ENCODE measurements around the gene PPP1R3D. TPM values are rescaled to one million over a fixed set of nuclear protein-coding genes. Genes with fewer than 3 reads are reported as not detected.

Gene PPP1R3D
- 1 to 10 TPM; 3.9 to 6.1 TPM for total RNA-seq
- 3.2 TPM for polyA plus RNA-seq (2013, experiment 1 of 2)
- polyA plus RNA-seq (2013, experiment 2 of 2) = 3.3 TPM
- long read RNA-seq, experiment 1, partial matches to known transcripts = 0 of 4 reads
- long read RNA-seq, experiment 1, other reads (novel, unspliced or antisense) = 0 of 4 reads
- long read RNA-seq, experiment 2, transcript PPP1R3D-201 (1 exons, 3,630 nt) = major isoform, 13 of 13 reads
- long read RNA-seq, experiment 2, partial matches to known transcripts = 0 of 13 reads
- long read RNA-seq, experiment 2, other reads (novel, unspliced or antisense) = 0 of 13 reads
- long read RNA-seq, experiment 3, partial matches to known transcripts = 0 of 1 reads
- long read RNA-seq, experiment 3, other reads (novel, unspliced or antisense) = 0 of 1 reads
- long read RNA-seq, experiment 4 = 0 reads

GRCh38 chr20:59940129-59940955 is at the start of gene PPP1R3D, which contains the start of gene FAM217B:
TSS of gene PPP1R3D (minus strand) at chr20:59940305. CDS start at chr20:59939931, 374 bp downstream.
TSS of gene FAM217B (plus strand) at chr20:59940389. CDS start at chr20:59943944, 3,555 bp downstream.
- Histone ChIP-seq H3K36me3 (ENCODE audit: control insufficient read depth, insufficient read depth, low read length) (peaks cover 30% of the 10 kb centered on the region), H3K27ac (ENCODE audit: low read depth, low read length) (peak within 1 kb of the TSS; percentile 96), H3K4me3 (ENCODE audit: low read length) (peak within 1 kb of the TSS; percentile 93), H3K4me1 (ENCODE audit: control insufficient read depth, insufficient read depth, low read length) (no peaks in the 10 kb centered on the region), H3K9me3 (ENCODE audit: control insufficient read depth, low read length) (no peaks in the 10 kb centered on the region), H3K27me3 (ENCODE audit: control insufficient read depth, insufficient read depth, low read length, poor library complexity, severe bottlenecking) (peaks cover 11% of the 10 kb centered on the region), H3K9ac (ENCODE audit: extremely low read depth, low read length, poor library complexity, severe bottlenecking) (peak within 1 kb of the TSS; percentile 88)
- DNase-seq = peak; percentile 98
- peaks cover 24% of the 10 kb centered on the region for H3K36me3 Mint-ChIP-seq (ENCODE audit: low read depth)
- peak within 1 kb of the TSS; percentile 81 for H3K4me3 Mint-ChIP-seq
- 0% methylated on average over 37 to 57 of the region's 57 CpGs for WGBS, 2 experiments (ENCODE audit: insufficient coverage in 1 of 2, insufficient read length in 1 of 2)
- peaks cover 8% of the 10 kb centered on the region for H3K9me3 Mint-ChIP-seq
- peaks cover 7% of the 10 kb centered on the region for H3K4me1 Mint-ChIP-seq
- H3K27me3 Mint-ChIP-seq (ENCODE audit: insufficient read depth) = peaks cover 27% of the 10 kb centered on the region
- peak; percentile 31 for TF ChIP-seq CTCF (conservative IDR thresholded peaks at IDR 0.05)
- H3K27ac Mint-ChIP-seq = peak within 1 kb of the TSS; percentile 99

- H3K4me3 ChIP-seq (ENCODE audit: low read length) = no peak overlapping the region
- H3K9me3 ChIP-seq (ENCODE audit: control insufficient read depth, low read length) = no peaks in the 10 kb centered on the region
- H3K36me3 ChIP-seq (ENCODE audit: control insufficient read depth, insufficient read depth, low read length) = no peaks in the 10 kb centered on the region
- H3K4me3 Mint-ChIP-seq = no peak overlapping the region
- no peaks in the 10 kb centered on the region for H3K27me3 ChIP-seq (ENCODE audit: control insufficient read depth, insufficient read depth, low read length, poor library complexity, severe bottlenecking)
- H3K9ac ChIP-seq (ENCODE audit: extremely low read depth, low read length, poor library complexity, severe bottlenecking) = no peak overlapping the region
- H3K27ac Mint-ChIP-seq = no peak overlapping the region
- H3K27ac ChIP-seq (ENCODE audit: low read depth, low read length) = no peak overlapping the region
- H3K4me1 Mint-ChIP-seq = peaks cover 21% of the 10 kb centered on the region
- H3K27me3 Mint-ChIP-seq (ENCODE audit: insufficient read depth) = no peaks in the 10 kb centered on the region
- H3K36me3 Mint-ChIP-seq (ENCODE audit: low read depth) = peaks cover 2% of the 10 kb centered on the region
- TF ChIP-seq CTCF (conservative IDR thresholded peaks at IDR 0.05) = no peak
- 82 to 83% methylated on average over 2 to 5 of the region's 5 CpGs for WGBS, 2 experiments (ENCODE audit: insufficient coverage in 1 of 2, insufficient read length in 1 of 2)
- DNase-seq = peak; percentile 77
- H3K4me1 ChIP-seq (ENCODE audit: control insufficient read depth, insufficient read depth, low read length) = no peaks in the 10 kb centered on the region
- H3K9me3 Mint-ChIP-seq = no peaks in the 10 kb centered on the region
These were observed 48.0 kb upstream of the PPP1R3D start for GRCh38 chr20:59988141-59988540.

GRCh38 chr20:59987135-59987534 is 47.0 kb upstream of the PPP1R3D start:
- H3K27me3 ChIP-seq (ENCODE audit: control insufficient read depth, insufficient read depth, low read length, poor library complexity, severe bottlenecking) = no peaks in the 10 kb centered on the region
- H3K9ac ChIP-seq (ENCODE audit: extremely low read depth, low read length, poor library complexity, severe bottlenecking) = no peak overlapping the region
- H3K9me3 ChIP-seq (ENCODE audit: control insufficient read depth, low read length) = no peaks in the 10 kb centered on the region
- Mint-ChIP-seq H3K4me3 (no peak overlapping the region), H3K27me3 (ENCODE audit: insufficient read depth) (no peaks in the 10 kb centered on the region), H3K4me1 (peaks cover 21% of the 10 kb centered on the region), H3K9me3 (no peaks in the 10 kb centered on the region), H3K36me3 (ENCODE audit: low read depth) (peaks cover 2% of the 10 kb centered on the region), H3K27ac (no peak overlapping the region)
- DNase-seq = peak; percentile 41
- no peaks in the 10 kb centered on the region for H3K36me3 ChIP-seq (ENCODE audit: control insufficient read depth, insufficient read depth, low read length)
- no peak overlapping the region for H3K4me3 ChIP-seq (ENCODE audit: low read length)
- no peak overlapping the region for H3K27ac ChIP-seq (ENCODE audit: low read depth, low read length)
- H3K4me1 ChIP-seq (ENCODE audit: control insufficient read depth, insufficient read depth, low read length) = no peaks in the 10 kb centered on the region
- no peak for TF ChIP-seq CTCF (conservative IDR thresholded peaks at IDR 0.05)
- 77 to 87% methylated on average over 5 to 7 of the region's 7 CpGs for WGBS, 2 experiments (ENCODE audit: insufficient coverage in 1 of 2, insufficient read length in 1 of 2)

Data from endodermal cell (in vitro differentiated cells).